ENCODE measurements around the gene FSTL4.
"Not testable (repeated sequence)": the region's sequence is repeated elsewhere in the genome, so short reads cannot be mapped to it uniquely, and the experiment has no call there.

The FSTL4 gene

GRCh38 chr5:133230823-133231578, 381.3 kb downstream of the FSTL4 start:
- no peak for DNase-seq

DNA sequence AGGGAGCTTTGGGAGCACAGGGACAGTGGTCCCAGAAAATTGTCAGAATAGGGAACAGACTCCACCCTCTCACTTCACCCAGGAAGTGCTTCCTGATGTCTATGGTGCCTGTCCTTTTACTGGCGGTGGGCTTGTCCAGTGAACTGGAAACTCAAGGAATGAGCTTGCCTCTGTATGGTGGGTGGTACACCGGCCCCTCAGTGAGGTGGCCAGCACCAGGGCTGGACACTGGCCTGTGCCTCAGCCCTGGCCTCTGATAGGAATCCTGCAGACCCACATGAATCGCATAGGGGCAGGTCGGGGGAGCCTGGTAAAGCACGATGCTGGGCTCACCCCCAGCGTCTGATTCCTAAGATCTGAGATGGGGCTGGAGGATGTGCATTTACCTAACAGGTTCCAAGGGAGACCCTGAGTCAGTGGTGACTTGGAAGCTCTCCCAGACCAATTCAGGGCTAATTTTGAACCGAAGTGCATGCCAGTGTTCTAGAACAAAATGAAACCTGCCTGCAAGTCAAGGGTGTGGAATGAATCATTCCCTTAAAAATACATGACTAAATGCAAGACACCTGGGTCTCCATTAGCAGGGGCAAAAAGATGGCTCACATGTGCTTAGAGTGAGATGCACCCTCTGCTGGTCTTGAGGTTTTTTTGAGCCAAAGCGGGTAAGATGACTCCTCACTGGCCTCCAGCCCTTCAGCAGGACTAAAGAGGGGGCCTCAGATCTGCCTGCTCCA, 382.2 kb downstream of the FSTL4 start:
- DNase-seq, result no peak

GRCh38 chr5:133228316-133228715, 384.0 kb downstream of the FSTL4 start:
- DNase-seq, result no peak

DNA sequence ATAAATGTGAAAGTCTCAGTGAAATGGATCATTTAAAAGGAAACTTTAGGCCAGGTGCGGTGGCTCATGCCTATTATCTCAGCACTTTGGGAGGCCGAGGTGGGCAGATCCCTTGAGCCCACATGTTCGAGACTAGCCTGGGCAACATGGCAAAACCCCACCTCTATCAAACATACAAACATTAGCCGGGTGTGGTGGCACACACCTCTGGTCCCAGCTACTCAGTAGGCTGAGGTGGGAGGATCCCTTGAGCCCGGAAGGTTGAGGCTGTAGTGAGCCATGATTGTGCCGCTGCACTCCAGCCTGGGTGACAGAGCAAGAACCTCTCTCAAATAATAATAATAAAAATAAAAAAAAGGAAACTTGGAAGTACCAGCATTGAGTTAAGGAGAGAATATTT, 384.4 kb downstream of the FSTL4 start:
- DNase-seq, result no peak

- DNase-seq, result no peak
Observed at GRCh38 chr5:133227082-133227481, 385.3 kb downstream of the FSTL4 start.

GRCh38 chr5:133226186-133226585, 386.2 kb downstream of the FSTL4 start:
- DNase-seq, result no peak

DNA sequence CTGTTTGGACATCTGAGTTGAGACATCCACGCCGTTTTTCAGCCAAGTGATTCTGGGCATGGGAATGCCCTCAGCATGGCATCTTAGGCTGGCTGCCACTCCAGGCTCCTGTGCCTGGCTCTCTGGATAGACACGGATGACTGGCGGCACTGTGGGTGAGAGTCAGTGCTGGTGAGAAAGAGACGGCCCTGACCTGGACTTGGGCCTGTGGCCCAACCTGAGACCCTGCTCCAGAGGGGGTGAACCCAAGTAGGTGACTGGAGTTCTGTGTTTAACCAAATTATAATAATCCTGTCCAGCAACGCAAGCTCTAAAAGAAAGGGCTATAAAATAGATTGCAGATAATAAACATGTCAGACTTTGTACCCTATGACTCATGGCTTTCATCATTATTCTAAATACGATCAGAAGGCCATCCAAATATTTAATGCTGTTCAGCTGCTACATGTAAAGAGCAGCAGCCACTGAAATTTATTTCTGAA, 386.6 kb downstream of the FSTL4 start:
- no peak for DNase-seq

DNA sequence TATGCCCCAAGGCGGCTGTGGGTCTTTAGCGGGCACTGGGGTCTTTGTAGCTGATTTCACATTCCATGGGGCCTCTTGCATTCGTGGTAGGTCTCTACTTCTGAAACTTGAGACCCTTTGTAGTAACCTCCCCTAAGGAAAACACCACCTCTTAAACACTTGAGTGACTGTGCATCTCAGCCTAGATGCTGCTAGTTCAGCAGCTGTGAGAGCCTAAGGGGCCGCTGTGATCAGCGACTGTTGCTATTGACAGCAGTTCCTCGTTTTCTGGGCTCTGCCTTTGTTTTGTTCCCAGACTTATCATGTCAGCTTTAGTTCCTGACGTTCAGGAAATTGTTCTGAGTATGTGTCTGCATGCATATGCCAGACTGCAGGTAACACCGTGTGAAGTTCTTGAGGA, 389.4 kb downstream of the FSTL4 start:
- no peak for DNase-seq

DNA sequence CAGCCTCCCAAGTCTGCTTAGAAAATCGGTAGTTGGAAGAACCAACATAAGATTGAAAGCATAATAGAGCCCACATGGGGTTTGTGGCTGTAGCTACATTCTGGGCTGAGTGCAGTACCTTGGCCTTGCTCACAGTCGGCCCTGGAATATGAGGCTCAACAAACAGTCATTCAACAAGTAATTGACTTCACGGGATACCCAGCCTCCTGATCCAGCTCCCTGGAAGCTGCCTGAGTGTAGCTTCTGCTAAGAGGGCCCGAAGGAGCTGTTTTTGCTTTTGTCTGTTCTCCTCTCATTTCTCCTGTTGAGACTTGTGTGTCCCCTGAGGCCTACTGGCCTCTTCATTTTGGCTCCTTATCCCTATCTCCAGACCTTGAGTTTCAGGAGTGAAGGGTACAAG, 389.8 kb downstream of the FSTL4 start:
- DNase-seq, result no peak

GRCh38 chr5:133222040-133222439, 390.3 kb downstream of the FSTL4 start:
- no peak for DNase-seq

DNA sequence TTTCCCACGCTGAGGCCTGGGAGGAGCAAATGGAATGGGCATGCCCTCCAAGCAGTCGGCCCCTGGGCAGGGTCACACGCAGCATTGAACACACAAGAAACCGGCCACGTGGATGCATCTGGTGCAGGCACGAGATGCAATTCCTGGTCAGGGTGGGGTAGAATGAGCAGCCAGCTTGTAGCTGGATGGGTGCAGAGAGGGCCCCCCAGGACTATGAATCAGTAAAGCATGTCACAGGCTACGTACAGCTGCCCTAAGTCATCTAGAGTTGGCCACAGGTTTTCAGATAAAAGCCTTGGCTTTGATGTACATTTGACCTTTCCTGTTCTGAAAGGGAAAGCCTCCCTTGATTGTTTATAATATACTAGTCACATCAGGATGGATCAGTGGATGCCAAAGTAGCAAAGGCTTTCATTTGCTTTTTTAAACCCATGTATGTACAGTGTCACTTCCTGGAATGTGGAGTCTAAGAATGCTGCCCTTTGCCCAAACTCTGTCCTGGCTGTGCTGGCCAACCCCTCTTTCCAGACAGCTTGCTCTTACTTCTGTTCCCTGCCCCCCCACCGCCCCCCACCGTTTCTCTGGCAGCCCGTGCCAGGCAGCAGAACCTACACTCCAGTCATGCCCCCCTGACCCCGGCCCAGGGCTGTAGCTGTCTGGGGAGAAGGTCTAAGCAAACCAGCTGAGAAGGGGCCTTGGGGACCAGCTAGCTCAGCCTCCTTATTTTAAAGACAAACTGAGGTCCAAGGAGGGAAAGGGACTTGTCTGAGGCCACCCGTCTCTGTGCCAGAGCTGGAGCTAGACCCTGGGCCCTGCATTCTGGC, 391.3 kb downstream of the FSTL4 start:
- DNase-seq, result no peak

DNA sequence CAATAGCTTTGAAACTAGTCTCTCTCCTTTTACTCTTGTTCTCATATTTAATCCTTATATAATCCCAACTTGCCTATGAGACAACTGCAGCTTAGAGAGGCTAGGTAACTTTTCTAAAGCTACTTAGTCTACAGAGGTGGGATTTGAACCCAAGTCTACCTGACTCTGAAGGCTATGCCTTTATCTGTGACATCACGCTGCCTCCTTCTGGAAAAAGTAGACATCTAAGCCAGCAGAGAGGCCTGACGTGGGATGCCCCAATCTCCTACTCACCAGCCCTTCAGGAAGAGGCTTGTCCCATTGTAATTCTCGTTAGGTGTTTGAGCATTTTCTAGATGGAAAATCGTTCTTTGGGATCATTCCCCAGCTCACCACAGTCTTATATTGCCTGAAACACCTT, 393.0 kb downstream of the FSTL4 start:
- no peak for DNase-seq

DNA sequence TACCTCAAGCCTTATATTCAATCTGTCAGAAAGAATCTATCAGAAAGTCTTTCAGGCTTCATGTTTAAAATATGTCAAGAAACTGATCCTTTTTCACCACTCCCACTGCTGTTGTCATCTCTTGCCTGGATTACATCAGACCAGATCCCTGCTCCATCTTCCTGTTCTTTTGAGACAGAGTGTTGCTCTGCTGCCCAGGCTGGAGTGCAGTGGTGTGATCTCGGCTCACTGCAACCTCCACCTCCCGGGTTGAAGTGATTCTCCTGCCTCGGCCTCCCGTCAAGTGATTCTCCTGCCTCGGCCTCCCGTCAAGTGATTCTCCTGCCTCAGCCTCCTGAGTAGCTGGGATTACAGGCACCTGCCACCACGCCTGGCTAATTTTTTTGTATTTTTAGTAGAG, 396.2 kb downstream of the FSTL4 start:
- DNase-seq, result not testable (repeated sequence)

DNA sequence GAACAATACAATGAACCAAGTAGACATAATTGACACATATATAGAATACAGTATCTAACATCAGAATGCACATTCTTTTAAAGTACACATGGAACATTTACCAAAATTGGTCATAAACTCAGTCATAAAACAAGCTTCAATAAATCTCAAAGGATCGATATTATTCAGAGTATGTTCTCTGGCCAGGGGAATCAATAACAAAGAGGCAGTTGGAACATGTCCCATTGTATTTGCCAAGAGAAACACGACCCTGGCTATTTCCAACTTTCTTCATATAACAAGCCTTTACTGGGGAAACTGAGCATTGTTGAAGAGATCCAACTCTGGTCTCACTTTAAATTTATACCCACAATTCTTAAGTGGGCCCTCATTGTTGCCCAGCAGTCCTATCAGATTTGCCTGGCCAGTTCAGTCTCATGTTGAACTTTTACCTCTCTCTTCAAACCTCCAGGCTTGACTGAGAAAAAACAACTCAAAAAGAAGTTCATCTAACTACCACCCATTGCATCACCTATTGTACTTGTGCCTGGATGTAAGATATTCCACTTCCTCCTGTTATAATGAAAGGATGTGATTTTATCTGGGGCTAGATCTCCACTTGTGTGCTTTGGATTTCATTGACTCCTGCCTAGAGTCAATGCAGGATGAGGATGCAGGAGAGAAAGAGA, 398.1 kb downstream of the FSTL4 start:
- DNase-seq, result no peak

DNA sequence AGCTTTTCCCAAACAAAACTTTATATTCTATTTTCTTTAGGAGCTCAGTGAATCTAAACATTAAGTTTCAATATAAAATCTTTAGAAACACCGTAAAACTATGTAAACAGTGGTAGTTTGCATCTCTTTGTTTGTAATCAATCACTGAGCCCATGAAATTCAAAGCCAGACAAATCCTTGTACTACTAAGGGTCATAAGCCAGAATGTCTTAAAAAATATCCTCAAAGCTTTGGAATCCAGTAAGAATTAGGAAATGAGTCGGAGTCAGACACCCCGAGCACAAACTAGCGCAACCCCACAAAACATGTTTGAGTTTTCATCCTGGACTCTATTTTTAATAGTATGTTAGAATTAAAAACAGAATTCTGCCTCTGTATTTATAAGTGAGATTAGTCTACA, 406.7 kb downstream of the FSTL4 start:
- DNase-seq, result no peak

- DNase-seq, result no peak
Observed at GRCh38 chr5:133205204-133205603, 407.1 kb downstream of the FSTL4 start.

DNA sequence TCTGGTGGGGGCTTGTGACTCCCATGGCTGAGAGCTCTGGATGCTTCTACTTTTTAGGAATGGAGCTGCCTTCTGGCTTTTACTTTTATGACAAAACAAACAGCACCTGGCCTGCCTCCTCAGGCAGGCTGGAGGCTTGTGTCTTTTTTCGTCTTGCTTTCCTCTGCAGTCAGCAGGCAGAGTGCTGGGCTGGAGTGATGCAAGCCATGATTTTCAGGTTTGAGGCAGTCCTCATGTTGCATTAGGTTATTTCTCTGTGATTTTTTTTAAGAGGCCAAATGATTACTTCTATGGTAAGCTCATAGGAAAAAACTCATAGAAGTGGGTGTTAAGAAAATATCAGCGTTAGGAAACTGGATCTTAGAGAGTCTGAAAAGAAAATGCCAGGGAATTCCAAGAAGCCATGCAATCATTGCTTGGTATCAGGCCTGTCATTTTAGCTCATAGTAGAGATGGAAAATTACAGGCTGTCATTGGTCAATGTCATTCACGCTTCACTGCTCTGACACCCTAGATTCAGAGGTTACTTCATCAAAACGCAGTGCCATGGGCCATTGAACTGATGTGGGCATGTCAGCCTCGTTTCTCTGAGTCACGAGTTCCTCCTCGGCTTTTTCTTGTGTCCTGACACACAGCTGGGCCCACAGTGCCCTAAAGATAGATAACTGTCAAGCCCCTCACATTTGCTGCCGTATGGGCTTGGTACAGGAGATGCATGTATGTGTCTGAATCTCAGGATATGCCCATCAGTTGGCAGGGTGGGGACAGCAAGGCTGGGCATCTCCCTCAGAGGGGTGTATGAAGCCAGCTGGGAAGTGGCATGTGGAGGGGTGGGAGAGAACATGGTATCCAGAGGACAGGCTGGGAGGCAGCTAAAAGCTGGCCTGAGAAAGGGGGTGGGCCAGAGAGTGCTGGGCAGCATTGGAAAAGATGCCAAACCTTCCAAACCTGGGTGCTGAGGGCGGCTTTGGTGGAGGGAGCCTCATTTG, 408.7 kb downstream of the FSTL4 start:
- no peak for DNase-seq

DNA sequence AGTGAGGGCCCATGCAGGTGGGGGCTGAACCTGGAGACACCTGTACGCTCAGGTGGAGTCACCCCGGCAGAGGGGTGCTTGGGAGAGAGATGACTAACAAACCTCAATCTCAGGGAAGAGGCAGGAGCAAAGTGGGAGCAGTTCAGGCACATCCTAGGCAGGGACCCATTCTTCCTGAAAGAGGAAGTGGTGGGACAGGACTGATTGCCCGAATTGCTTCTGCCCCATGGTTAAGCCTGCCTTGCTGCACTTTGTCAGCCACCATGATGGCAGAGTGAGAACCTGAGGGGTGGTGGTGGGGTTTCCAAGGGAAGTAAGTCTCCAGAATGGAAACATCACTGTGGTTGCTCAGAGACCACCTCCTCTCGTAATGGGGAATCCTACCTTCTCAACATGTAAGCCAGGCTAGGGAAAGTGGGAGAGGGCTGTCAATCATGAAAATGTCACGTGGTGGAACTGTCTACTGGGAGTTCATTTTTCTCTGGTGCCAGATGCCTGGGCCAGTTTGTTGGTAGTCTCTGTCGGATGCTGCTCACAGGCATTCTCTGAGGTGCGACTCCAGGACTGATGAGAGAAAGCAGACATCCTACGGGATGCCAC, 410.2 kb downstream of the FSTL4 start:
- no peak for DNase-seq

- DNase-seq, result no peak
Observed at GRCh38 chr5:133201310-133201709, 411.0 kb downstream of the FSTL4 start.

DNA sequence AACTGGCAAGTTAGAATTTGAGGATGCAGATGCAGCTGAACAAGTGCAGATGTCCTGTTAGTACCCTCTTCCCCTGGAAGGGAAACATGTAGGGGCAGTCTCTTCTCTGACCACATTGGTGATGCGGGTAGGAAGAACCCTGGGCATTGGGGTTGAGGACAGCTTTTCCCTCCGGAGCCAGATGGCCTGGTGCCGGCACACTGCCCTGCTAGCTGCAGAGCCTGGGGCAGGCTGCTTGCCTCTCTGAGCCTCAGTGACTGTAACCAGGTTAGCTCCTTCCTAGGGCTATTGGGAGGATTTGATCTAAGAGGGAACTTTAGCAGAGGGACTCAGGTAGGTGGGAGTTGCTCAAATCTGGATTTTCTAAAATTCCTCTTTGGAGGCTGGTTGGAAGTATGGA, 412.1 kb downstream of the FSTL4 start:
- DNase-seq, result no peak

Measured in nucleus accumbens (tissue), 56 donors.